ENCODE data around the gene MAGEB1.

Gene MAGEB1

GRCh38 chrX:30246769-30247489 lies at the start of gene MAGEB1:
Gene MAGEB1, plus strand, starts transcription at chrX:30247146. Its CDS starts 3,348 bp downstream, at chrX:30250494.
- DNase-seq: no peak

GRCh38 chrX:30212172-30212571 lies 34.8 kb upstream of the MAGEB1 start:
- no peak for DNase-seq

DNA sequence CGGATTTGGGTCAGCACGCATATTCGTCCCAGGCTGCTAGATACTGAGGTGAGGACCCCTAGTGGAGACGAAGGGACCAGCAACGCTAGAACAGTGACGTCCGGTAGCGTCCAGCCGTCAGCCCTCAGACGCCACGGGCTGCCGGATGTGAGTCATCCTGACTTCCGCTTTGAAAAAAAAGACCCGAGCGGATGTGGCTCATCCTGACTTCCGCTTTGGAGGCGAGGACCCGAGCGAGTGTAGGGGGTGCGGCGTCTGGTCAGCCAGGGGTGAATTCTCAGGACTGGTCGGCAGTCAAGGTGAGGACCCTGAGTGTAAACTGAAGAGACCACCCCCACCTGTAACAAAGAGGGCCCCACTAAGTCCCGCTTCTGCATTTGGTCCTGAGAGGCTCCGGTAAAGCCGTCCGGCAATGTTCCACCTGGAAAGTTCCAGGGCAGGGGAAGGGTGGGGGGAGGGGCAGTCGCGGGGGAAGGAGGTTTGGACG lies 31.5 kb upstream of the MAGEB1 start, which contains the start of gene MAGEB2:
TSS of gene MAGEB2 (plus strand) at position 207 of the 487 bp plus-strand sequence. CDS start 3,018 bp downstream, outside the sequence.
- no peak for DNase-seq

- no peak for DNase-seq
Measured at GRCh38 chrX:30217465-30217864, 29.5 kb upstream of the MAGEB1 start.

GRCh38 chrX:30219372-30219771 lies 27.6 kb upstream of the MAGEB1 start:
- no peak for DNase-seq

DNA sequence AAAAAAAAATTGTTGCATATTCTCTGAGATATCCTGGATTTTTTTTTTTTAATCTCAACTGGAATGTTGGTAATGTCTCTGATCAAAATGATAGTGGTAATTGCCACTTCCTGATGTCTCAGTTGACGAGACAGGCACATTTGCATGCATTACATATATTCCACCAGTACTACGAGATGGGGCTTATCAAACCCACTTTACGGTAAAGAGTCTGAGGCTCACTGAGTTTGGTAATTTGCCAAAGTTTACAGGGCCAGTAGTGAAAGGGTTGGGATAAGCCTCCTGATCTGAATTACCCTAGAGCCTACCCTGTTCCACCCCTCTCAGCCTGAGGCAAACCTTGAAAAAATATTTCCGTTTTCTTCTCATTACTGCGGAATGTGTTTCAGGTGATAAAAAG lies 26.3 kb upstream of the MAGEB1 start:
- no peak for DNase-seq

GRCh38 chrX:30224536-30224935 lies 22.4 kb upstream of the MAGEB1 start:
- no peak for DNase-seq

DNA sequence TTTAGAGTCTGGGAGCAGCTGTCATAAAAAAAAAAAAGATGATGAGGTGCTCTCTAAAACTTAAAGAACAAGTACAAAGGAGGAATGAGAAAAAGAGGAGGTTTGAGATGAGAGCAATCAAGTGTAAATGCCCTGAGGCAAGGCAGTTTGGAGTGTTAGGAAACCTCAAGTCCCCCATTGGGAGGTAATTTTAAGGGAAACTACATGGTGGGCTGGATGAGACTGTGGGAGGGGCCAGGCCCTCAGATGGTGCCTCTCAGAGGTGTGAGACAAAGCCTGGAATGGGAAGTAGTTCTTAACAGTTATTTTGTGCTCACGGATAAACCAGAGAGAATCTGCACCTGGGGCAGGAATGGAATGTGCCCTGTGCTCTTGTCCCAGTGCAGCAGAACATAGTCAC lies 18.4 kb upstream of the MAGEB1 start:
- no peak for DNase-seq

DNA sequence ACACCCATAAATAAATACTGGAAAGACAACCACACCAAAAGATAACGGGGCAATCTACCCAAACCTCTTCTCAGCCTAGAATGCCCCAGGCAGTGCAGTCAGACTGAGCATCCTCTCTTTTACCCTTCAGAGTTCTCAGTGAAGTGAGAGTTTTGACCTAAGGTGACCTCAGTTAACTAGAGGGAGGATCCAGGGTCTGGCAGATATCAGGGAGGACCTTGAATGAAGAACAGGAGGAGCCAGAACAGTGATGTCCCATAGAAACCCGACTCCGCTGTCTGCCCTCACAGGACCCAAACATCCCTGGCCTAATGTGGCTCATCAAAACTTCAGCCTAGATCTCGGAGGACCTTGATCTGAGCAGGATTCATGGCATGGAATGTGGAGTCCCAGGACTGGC lies 16.6 kb upstream of the MAGEB1 start, which contains the start of gene MAGEB3:
TSS of gene MAGEB3 (plus strand) at position 263 of the 400 bp plus-strand sequence. CDS start 5,268 bp downstream, outside the sequence.
- DNase-seq: no peak

DNA sequence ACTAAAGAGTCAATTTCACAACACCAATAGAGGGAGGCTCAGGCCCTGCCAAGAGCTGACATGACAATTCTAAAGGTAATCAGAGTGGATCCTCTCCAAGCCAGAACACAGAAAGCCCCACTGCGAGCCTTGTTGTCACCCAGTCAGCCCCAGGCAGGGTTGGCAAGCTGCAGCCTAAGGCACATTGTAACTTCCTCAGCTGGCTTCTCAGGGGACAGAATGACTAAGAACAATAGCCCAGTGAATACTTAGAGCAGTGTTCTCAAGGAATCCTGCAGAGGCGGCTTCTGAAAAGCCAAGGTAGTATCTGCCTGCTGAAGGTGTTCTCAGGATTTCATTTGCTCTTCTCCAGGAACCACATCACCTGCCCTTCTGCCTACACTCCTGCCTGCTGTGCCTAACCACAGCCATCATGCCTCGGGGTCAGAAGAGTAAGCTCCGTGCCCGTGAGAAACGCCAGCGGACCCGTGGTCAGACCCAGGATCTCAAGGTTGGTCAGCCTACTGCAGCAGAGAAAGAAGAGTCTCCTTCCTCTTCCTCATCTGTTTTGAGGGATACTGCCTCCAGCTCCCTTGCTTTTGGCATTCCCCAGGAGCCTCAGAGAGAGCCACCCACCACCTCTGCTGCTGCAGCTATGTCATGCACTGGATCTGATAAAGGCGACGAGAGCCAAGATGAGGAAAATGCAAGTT lies 5.1 kb upstream of the MAGEB1 start, which contains the start of gene MAGEB4:
TSS of gene MAGEB4 (plus strand) at position 277 of the 692 bp plus-strand sequence. CDS start at position 413, 136 bp downstream.
- DNase-seq: no peak

DNA sequence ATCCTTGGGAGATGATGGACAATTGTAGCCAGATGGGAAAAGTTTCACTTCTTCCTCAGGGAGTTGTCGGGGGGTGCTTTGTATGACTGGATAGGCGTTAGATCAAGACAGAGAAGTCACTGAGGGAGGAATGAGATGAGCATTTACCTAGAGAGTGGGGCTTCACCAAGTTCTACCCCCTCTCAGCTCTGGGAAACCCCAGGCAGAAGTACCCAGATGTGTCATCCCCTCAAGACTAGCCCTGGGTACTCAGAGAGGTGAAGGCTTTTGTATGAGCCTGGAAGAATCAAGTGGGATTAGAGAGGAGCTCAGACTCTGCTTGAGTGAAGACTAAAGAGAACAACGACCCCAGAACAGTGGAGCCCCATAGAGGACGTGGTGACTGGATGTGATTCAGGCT lies 1.9 kb downstream of the MAGEB1 start:
- no peak for DNase-seq

GRCh38 chrX:30253257-30253656 lies 6.3 kb downstream of the MAGEB1 start:
- no peak for DNase-seq

- DNase-seq: no peak
Measured at GRCh38 chrX:30259927-30260326, 13.0 kb downstream of the MAGEB1 start.

- no peak for DNase-seq
Measured at GRCh38 chrX:30261012-30261411, 14.1 kb downstream of the MAGEB1 start.

DNA sequence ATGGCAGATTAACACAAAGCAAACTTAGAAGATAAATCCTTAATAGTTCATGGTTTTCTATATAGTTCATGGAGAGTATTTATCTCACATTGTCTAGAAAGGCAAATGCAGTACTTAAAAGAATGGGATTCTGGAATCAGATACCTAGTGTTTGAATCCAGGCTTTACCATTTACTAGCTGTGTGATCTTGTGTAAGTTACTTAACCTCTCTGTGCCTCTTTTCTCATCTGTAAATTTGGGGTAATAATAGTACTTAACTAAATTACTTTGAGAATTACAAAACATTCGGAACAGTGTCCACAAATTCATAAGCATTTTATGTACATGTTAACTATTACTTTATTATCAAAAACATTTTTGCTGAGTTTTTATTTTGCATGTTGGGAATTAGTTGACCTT lies 15.8 kb downstream of the MAGEB1 start:
- no peak for DNase-seq

DNA sequence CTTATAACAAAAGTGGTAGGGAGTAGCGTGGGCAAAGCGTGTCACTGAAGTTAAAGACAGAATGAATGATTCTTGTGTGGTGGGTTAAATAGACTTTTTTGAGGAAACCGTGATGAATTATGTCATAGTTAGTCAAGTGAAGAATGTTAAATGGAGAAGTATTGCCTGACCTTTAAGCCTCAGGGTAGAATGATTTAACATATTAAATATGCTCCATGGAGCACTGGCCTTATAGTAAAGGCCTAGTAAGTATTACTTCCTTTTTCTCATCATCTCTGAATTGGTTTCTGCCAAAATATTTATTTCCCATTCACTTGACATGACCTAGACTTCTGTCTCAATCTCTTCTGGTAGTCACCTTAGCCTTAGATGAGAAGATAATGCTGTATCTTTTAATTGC lies 23.7 kb downstream of the MAGEB1 start:
- no peak for DNase-seq

DNA sequence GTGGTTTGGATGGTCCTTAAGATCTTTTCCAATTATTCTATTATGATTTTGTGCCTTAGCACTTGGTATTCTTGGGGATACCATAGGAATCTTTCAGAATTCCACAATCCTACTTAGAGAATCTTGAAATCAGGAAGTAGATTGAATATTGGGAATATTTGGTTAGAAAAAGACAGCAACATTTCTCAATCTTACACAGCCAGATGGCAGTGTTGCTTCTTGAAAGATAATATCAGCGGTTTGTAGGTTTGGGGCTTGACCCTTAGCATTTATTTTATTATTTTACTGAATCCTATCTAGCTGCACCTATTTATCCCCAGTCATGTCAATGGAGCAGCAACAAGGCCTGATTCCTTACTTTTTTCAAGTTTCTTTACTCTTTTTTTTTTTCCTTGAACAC lies 28.6 kb downstream of the MAGEB1 start:
- DNase-seq: no peak

GRCh38 chrX:30278365-30278764 lies 31.4 kb downstream of the MAGEB1 start:
- DNase-seq: no peak

DNA sequence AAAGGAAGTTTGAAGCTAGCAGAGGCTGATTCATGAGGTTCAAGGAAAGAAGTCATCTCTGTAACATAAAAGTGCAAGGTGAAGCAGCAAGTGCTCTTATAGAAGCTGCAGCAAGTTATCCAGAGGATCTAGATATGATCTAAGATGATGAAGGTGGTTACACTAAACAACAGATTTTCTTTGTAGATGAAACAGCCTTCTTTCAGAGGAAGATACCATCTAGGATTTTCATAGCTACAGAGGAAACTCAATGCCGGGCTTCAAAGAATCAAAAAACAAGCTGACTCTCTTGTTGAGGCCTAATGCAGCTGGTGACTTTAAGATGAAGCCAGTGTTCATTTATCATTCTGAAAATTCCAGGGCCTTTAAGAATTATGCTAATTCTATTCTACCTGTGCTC lies 33.5 kb downstream of the MAGEB1 start:
- DNase-seq: no peak

GRCh38 chrX:30282527-30282926 lies 35.6 kb downstream of the MAGEB1 start:
- no peak for DNase-seq

DNA sequence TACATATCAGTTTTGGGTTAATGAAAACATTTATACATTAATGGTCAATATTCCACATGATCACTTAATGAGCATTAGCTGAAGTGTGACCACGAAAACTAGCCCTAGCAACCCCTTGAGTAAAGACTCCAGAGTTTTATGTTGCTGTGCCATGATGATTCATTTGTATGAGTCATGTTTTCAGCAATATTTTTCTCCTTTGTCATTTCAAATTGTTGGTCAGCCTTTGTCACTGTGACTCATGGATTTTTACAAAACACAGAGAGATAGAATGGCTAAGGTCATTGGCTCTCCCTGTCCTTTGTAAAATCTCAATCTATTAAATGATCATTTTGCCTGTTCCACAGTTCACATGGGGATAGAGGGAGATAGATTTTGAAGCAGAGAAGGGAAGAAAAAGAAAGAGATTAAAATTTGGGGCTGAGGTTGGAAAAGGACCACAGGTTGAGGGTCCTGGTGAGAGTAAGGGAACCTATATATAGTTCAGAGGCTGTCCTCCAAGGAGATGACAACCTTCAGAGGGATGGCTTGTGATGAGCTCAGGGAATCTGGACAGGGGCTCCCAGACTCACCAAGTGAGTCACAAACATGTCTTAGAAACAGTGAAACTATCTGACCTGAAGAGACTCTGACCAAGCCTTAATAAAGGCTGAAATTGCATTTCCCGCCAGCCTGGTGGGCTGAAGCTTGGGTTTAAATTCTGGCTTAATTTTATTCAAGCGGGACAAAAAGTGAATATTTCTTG lies 36.7 kb downstream of the MAGEB1 start:
- DNase-seq: no peak

DNA sequence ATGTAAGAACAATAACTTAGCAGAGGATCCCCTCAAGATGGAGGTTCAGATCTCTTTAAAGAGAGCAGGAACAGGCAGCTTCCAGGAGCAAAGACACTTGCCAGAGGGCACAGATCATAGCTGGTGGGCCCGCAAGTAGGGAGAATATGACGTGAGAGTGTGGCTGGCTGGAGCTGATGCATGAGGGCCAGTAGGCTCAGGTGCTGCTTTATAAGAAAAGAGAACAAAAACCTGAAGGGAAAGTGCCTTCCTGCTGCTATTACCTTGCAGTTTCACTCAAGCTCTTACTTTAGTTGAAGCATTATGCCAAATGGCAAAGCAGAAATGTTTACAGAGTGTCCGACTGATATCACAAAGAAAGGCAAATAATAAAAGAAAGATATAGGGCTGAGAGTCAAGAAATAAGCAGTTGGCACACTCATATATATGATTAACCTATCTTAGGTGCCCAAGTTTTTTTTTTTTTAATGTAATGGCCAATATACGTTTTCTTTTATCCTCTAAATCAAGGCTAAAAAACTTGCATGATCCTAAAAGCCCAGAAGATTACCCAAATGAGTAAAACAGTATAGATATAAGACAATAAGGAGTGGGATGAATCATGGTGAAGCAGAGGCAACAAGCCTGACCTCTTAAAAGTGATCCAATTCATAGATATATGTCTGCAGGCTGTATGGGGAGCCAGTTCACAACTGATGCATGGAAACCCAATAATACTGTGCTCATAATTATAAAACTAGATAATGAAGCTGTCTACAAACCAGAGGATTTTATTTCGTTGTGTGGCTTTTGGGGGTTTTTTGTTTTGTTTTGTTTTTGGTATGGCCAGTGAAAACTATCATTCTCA lies 49.7 kb downstream of the MAGEB1 start:
- DNase-seq: no peak

Data from SIG-M5 (cell line).